Stimulated activated CD4-positive, alpha-beta T cell treated with anti-CD3 and anti-CD28 coated beads, TNF-alpha, amount 100 ng/mL, for 24 hours (primary cell): ENCODE results near the gene SLC27A4.

Experiments used
- DNase-seq, 3 experiments: peaks; one replicate each; pipeline ENCODE4 v3.0.0-alpha.2; 2020; ENCODE audit warnings: low read depth in 3 of 3

Gene SLC27A4

GRCh38 chr9:128391956-128392301, 51.6 kb downstream of the SLC27A4 start:
- no peak for DNase-seq

GRCh38 chr9:128392302-128393144, 52.2 kb downstream of the SLC27A4 start:
- DNase-seq, result no peak

GRCh38 chr9:128393145-128393775, 52.9 kb downstream of the SLC27A4 start:
- DNase-seq, result no peak

- DNase-seq, result no peak
Observed at GRCh38 chr9:128393970-128394369, 53.6 kb downstream of the SLC27A4 start.

GRCh38 chr9:128394379-128395168, 54.2 kb downstream of the SLC27A4 start:
- DNase-seq, result no peak

- no peak for DNase-seq
Observed at GRCh38 chr9:128396970-128397613, 56.8 kb downstream of the SLC27A4 start.

GRCh38 chr9:128397831-128398230, 57.5 kb downstream of the SLC27A4 start:
- DNase-seq, result no peak

GRCh38 chr9:128399861-128400260, 59.5 kb downstream of the SLC27A4 start:
- DNase-seq, result no peak

- no peak for DNase-seq
Observed at GRCh38 chr9:128404560-128404959, 64.2 kb downstream of the SLC27A4 start.

GRCh38 chr9:128405077-128405779, 64.9 kb downstream of the SLC27A4 start:
- DNase-seq, result no peak

GRCh38 chr9:128405780-128406171, 65.4 kb downstream of the SLC27A4 start:
- no peak for DNase-seq

- DNase-seq, result no peak
Observed at GRCh38 chr9:128406848-128407391, 66.6 kb downstream of the SLC27A4 start.

- no peak for DNase-seq
Observed at GRCh38 chr9:128408963-128409431, 68.7 kb downstream of the SLC27A4 start.

GRCh38 chr9:128409450-128409849, 69.1 kb downstream of the SLC27A4 start:
- no peak for DNase-seq

- DNase-seq, result no peak
Observed at GRCh38 chr9:128409978-128410377, 69.7 kb downstream of the SLC27A4 start.
